Lung (tissue), 12 donors: ENCODE results near the gene NPHP4. TPM values are rescaled to one million over a fixed set of nuclear protein-coding genes. Genes with fewer than 3 reads are reported as not detected.

Experiments
- ATAC-seq: fragments of 200-7000 bp; cut with Tn5 transposase; one replicate; pipeline ENCODE4 v1.9.1; 2020; ENCODE audit warnings: moderate number of reproducible peaks; ENCODE audit not compliant: insufficient read depth, low FRiP score
- DNase-seq, 3 donors: peaks; one replicate each; pipeline ENCODE4 v3.0.0-alpha.2; 2013 to 2017
- H3K27ac ChIP-seq, 2 donors: one replicate each; pipeline ENCODE4 v1.5.1; 2013; ENCODE audit warnings: mild to moderate bottlenecking in 2 of 2, moderate library complexity in 2 of 2, control low read depth in 1 of 2, inconsistent platforms in 1 of 2, low read depth in 1 of 2, low read length in 1 of 2
- H3K27me3 ChIP-seq, 3 donors: one replicate each; pipeline ENCODE4 v1.5.1; 2013; ENCODE audit warnings: low read length in 2 of 3; ENCODE audit not compliant: control insufficient read depth in 3 of 3, insufficient read depth in 3 of 3
- H3K36me3 ChIP-seq, 4 donors: one replicate each; pipeline ENCODE4 v1.5.1; 2013; ENCODE audit warnings: low read length in 4 of 4, mild to moderate bottlenecking in 1 of 4, moderate library complexity in 1 of 4; ENCODE audit not compliant: control insufficient read depth in 4 of 4, insufficient read depth in 4 of 4
- H3K4me1 ChIP-seq, 5 donors: one replicate each; pipeline ENCODE4 v1.5.1; 2013; ENCODE audit warnings: low read length in 5 of 5, mild to moderate bottlenecking in 2 of 5, moderate library complexity in 1 of 5; ENCODE audit not compliant: control insufficient read depth in 5 of 5, insufficient read depth in 5 of 5
- H3K4me3 ChIP-seq: one replicate; pipeline ENCODE4 v1.5.1; 2013; ENCODE audit warnings: mild to moderate bottlenecking, control low read depth, moderate library complexity
- H3K9ac ChIP-seq, 2 donors: one replicate each; pipeline ENCODE4 v1.5.1; 2013; ENCODE audit warnings: low read length in 2 of 2, control low read depth in 1 of 2; ENCODE audit not compliant: insufficient read depth in 1 of 2
- H3K9me3 ChIP-seq, 4 donors: one replicate each; pipeline ENCODE4 v1.5.1; 2013; ENCODE audit warnings: low read length in 3 of 4, mild to moderate bottlenecking in 1 of 4, moderate library complexity in 1 of 4; ENCODE audit not compliant: control insufficient read depth in 4 of 4, insufficient read depth in 3 of 4
- CTCF ChIP-seq: IDR thresholded peaks from 2 replicates; pipeline ENCODE4 v1.5.1; 2012; ENCODE audit warnings: mild to moderate bottlenecking; ENCODE audit errors: control extremely low read depth, extremely low read depth
- WGBS, 2 donors: extraction: QIAGEN DNeasy Blood & Tissue Kit; methylation state at CpG; one replicate each; pipeline ENCODE4 v1.1.7; 2013; 5-methylcytosine and 5-hydroxymethylcytosine counted together
- polyA plus RNA-seq, 2 donors: library from polyadenylated mRNA; stranded (reverse); fragments of 200-250 nt; gene quantifications; one replicate each; pipeline ENCODE4 v1.2.1, GENCODE V29; 2013
- total RNA-seq, 2 donors: library from RNA; depleted of rRNA in 1 of 2; stranded (reverse); fragments of >200 nt in 1 of 2; gene quantifications; one replicate each; pipeline ENCODE4 v1.2.1, GENCODE V29; 2014 to 2021
- donor health status: control.
- donor health status: control.
- donor health status: Bipolar disorder and iron deficiency.
- donor health status: healthy.
- donor health status: DM: yes; HTN: yes; CAD: no.

NPHP4 gene
- total and polyA plus RNA-seq, 4 donors, result 6.0 to 23.3 (median 11.1) TPM

- 71 to 74% methylated on average over 31 to 33 of the region's 33 CpGs for WGBS, 2 donors
- ATAC-seq (no peak), DNase-seq (no peak)
- no peak for TF ChIP-seq CTCF
- Histone ChIP-seq H3K4me3 (no peak overlapping the region), H3K9me3 (no peaks in the 10 kb centered on the region), H3K27me3 (peaks cover 0 to 20% (median 0%) of the 10 kb centered on the region in 3 donors), H3K9ac (no peak overlapping the region), H3K4me1 (peaks cover 0 to 18% (median 0%) of the 10 kb centered on the region in 5 donors), H3K27ac (peak overlapping the region in 1 of 2 donors; percentile 74), H3K36me3 (no peaks in the 10 kb centered on the region)
Measured at GRCh38 chr1:6002714-6003501, 10.7 kb upstream of the NPHP4 start.

- 59 to 62% methylated on average over 13 of the region's 13 CpGs for whole genome bisulfite sequencing, 2 donors
- ATAC-seq, result no peak
- Histone ChIP-seq H3K36me3 (no peaks in the 10 kb centered on the region), H3K4me1 (peaks cover 0 to 18% (median 0%) of the 10 kb centered on the region in 5 donors), H3K27me3 (peaks cover 0 to 16% (median 0%) of the 10 kb centered on the region in 3 donors), H3K9ac (no peak overlapping the region), H3K27ac (peak overlapping the region in 1 of 2 donors; percentile 74), H3K4me3 (no peak overlapping the region), H3K9me3 (no peaks in the 10 kb centered on the region)
- DNase-seq, result no peak
- no peak for TF ChIP-seq CTCF
Measured at GRCh38 chr1:6001992-6002576, 9.9 kb upstream of the NPHP4 start.

- H3K4me1 ChIP-seq, result peaks cover 0 to 18% (median 0%) of the 10 kb centered on the region in 5 donors
- no peak overlapping the region for H3K27ac ChIP-seq
- no peak for ATAC-seq
- H3K9ac ChIP-seq, result no peak overlapping the region
- no peak overlapping the region for H3K4me3 ChIP-seq
- no peaks in the 10 kb centered on the region for H3K36me3 ChIP-seq
- WGBS, 2 donors, result 88 to 92% methylated on average over 17 of the region's 17 CpGs
- no peak for DNase-seq
- H3K9me3 ChIP-seq, result no peaks in the 10 kb centered on the region
- TF ChIP-seq CTCF, result no peak
- peaks cover 0 to 12% (median 0%) of the 10 kb centered on the region in 3 donors for H3K27me3 ChIP-seq
Measured at GRCh38 chr1:6000444-6001288, 8.4 kb upstream of the NPHP4 start.
